Measurements from ENCODE around the gene MMAB.

MMAB gene

DNA sequence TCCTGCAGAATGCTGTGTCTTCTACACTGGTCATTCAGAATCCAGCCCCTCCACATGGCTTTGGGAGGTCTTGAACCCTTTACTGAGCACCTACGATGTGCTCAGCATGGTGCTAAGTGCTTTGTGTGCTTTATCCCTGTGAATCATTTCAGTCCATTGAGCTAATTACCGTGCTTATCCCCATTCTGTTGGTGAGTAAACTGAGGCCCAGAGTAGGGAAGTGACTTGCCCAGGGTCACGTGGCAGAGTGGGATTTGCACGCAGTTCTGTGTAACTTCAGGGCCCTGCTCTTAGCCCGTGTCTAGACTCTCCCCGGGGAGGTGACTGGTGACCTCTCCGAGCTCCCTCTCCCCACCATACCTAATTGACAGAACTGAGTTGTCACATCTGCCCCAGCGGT lies 27.7 kb upstream of the MMAB start:
- intact Hi-C loops (cut with DNase I; ENCODE audit: low total_unique reads): no loop called here
- TF ChIP-seq, protein P1, sequence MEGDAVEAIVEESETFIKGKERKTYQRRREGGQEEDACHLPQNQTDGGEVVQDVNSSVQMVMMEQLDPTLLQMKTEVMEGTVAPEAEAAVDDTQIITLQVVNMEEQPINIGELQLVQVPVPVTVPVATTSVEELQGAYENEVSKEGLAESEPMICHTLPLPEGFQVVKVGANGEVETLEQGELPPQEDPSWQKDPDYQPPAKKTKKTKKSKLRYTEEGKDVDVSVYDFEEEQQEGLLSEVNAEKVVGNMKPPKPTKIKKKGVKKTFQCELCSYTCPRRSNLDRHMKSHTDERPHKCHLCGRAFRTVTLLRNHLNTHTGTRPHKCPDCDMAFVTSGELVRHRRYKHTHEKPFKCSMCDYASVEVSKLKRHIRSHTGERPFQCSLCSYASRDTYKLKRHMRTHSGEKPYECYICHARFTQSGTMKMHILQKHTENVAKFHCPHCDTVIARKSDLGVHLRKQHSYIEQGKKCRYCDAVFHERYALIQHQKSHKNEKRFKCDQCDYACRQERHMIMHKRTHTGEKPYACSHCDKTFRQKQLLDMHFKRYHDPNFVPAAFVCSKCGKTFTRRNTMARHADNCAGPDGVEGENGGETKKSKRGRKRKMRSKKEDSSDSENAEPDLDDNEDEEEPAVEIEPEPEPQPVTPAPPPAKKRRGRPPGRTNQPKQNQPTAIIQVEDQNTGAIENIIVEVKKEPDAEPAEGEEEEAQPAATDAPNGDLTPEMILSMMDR (IDR thresholded peaks at IDR 0.05): no peak
- no peak overlapping the region for H3K4me3 ChIP-seq

DNA sequence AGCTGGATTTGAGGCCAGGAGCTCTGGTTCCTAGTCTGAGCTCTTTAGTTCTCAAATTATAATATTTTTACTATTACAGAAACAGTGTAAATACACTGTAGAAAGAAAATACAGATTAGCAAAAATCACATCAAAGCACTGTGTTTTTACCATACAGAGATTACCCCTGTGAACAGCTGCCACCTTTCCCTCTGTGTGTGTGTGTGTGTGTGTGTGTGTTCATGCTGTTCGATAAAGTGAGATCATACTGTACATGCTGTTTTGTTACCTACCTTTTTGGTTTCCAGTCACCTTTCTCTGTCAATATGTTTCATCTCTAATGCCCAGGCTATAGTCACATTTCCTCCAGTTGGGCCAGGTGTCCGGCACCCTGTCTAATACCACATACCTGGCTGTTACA lies 27.2 kb upstream of the MMAB start:
- no peak for DNase-seq
- Histone ChIP-seq H3K27ac (no peak overlapping the region), H3K36me3 (peaks cover 0 to 20% (median 0%) of the 10 kb centered on the region in 3 donors), H3K27me3 (peaks cover 0 to 16% of the 10 kb centered on the region in 2 donors), H3K4me3 (no peak overlapping the region), H3K4me1 (peaks cover 0 to 12% (median 6%) of the 10 kb centered on the region in 4 donors), H3K9me3 (no peaks in the 10 kb centered on the region)
- intact Hi-C loops (cut with DNase I; ENCODE audit: low total_unique reads): no loop called here
- TF ChIP-seq, protein P1 (IDR thresholded peaks at IDR 0.05): no peak

More for the DNA sequence above, 27.7 kb upstream of the MMAB start:
- Histone ChIP-seq H3K27ac (no peak overlapping the region), H3K9me3 (no peaks in the 10 kb centered on the region), H3K36me3 (peaks cover 0 to 15% (median 0%) of the 10 kb centered on the region in 3 donors), H3K4me1 (peaks cover 0 to 12% (median 6%) of the 10 kb centered on the region in 4 donors), H3K27me3 (peaks cover 0 to 16% of the 10 kb centered on the region in 2 donors)
- no peak for DNase-seq

DNA sequence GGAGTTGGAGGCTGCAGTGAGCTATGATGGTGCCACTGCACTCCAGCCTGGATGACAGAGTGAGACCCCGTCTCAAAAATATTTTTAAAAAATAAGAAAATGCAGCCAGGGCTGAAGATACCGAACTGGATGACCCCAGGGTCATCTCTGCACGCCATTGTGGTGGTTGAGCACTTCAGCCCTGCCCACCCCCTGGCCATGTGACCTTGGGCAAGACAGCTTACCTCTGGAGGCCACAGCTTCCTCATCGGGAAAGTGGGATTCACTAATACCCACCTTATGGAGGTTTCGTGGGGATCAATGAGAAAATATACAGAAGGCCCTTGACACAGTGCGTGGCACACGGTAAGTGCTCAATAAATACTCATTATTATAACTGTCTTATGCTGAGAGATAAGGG lies 25.8 kb upstream of the MMAB start:
- TF ChIP-seq, protein P1 (IDR thresholded peaks at IDR 0.05): no peak
- H3K4me3 ChIP-seq: no peak overlapping the region
- peaks cover 0 to 12% (median 6%) of the 10 kb centered on the region in 4 donors for H3K4me1 ChIP-seq
- no peaks in the 10 kb centered on the region for H3K9me3 ChIP-seq
- peaks cover 0 to 34% (median 6%) of the 10 kb centered on the region in 3 donors for H3K36me3 ChIP-seq
- H3K27ac ChIP-seq: no peak overlapping the region
- peaks cover 0 to 16% of the 10 kb centered on the region in 2 donors for H3K27me3 ChIP-seq
- no peak for DNase-seq
- intact Hi-C loops (cut with DNase I; ENCODE audit: low total_unique reads): loop anchor here (10.0 kb wide), 1 partner anchor 276 kb away; no protein-coding TSS in a partner anchor

DNA sequence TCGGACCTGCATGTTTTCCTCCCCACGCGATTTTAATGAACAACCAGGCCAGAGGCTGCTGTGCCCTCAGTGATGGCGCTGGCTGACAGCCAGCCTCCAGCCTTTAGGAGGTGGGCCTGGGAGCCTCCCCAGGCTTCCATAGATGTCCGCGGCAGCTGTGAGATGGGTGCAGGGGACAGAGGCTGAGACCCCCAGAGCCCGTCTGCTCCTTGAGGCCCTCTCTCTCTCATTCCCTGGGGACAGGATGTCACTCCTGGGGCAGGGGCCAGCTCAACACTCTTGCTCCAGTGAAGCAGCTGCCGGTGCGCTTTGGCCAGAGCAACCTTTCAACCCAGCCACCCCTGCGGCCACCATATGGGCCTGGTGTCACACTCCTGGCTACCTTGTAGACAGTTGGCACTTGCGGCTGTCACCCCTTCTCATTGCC lies 25.1 kb upstream of the MMAB start:
- no peak for DNase-seq
- TF ChIP-seq, protein P1 (IDR thresholded peaks at IDR 0.05): no peak
- intact Hi-C loops (cut with DNase I; ENCODE audit: low total_unique reads): loop anchor here (10.0 kb wide), 1 partner anchor 276 kb away; no protein-coding TSS in a partner anchor
- Histone ChIP-seq H3K4me3 (no peak overlapping the region), H3K27ac (no peak overlapping the region), H3K27me3 (peaks cover 0 to 10% of the 10 kb centered on the region in 2 donors), H3K4me1 (peaks cover 0 to 12% (median 6%) of the 10 kb centered on the region in 4 donors), H3K36me3 (peaks cover 0 to 40% (median 6%) of the 10 kb centered on the region in 3 donors), H3K9me3 (no peaks in the 10 kb centered on the region)

DNA sequence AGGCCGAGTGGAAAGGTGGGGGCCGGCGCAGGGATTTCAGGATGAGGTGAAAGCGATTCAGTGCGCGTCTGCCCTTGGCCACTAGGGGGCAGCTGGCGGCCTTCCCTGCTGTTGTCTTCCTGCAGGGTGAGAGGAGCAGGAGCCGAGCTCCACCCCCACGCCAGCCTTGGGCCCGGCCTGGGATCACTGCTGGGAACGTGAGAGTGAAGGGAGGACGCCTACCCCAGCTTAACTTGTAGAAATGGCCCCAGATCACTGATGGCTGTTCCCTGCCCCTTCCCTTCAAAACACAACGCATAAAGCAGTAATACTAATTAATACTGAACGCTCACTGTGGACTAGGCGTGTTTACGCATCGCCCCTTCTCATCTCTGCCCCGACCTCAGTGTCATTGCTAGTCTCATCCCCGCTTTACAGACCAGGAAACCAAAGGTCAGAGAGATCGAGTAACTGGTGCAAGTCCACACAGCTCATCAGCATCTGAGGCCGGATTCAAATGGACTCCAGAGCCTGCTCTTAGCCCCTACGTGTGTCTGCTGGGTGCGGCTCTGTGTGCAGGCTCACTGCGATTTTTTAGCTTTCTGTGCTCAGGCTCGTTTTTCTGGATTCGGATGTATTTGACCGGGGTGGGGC lies 24.6 kb upstream of the MMAB start:
- Histone ChIP-seq H3K27ac (no peak overlapping the region), H3K27me3 (peaks cover 0 to 9% of the 10 kb centered on the region in 2 donors), H3K4me3 (peak overlapping the region in 1 of 2 donors; percentile 17), H3K36me3 (peaks cover 0 to 46% (median 6%) of the 10 kb centered on the region in 3 donors), H3K9me3 (no peaks in the 10 kb centered on the region), H3K4me1 (peaks cover 0 to 12% (median 6%) of the 10 kb centered on the region in 4 donors)
- intact Hi-C loops (cut with DNase I; ENCODE audit: low total_unique reads): loop anchor here (2.0 to 10.0 kb wide), 2 partner anchors 175 to 277 kb away; no protein-coding TSS in a partner anchor
- TF ChIP-seq, protein P1 (IDR thresholded peaks at IDR 0.05): peak; percentile 93 to 94
- peak; percentile 78 to 88 for DNase-seq

Data from tibial artery (tissue), 4 donors.